Activated CD8-positive, alpha-beta memory T cell treated with anti-CD3 and anti-CD28 coated beads for 36 hours (primary cell): Measurements from ENCODE around the gene WLS. TPM values are rescaled to one million over a fixed set of nuclear protein-coding genes. Genes with fewer than 3 reads are reported as not detected.

Experiments
- CTCF ChIA-PET: fragments of 350-600 bp; sonication (Branson Sonifier 250); formaldehyde crosslinking; loops from one replicate; lab custom pipeline; 2021; ENCODE audit warnings: antibody characterized with exemption; lab: Charles Lee
- POLR2A ChIA-PET: fragments of 350-600 bp; sonication (Branson Sonifier 250); formaldehyde crosslinking; loops from one replicate; lab custom pipeline; 2021; ENCODE audit warnings: antibody characterized with exemption; lab: Charles Lee
- total RNA-seq, 2 experiments: library from RNA; stranded (reverse); gene quantifications; one replicate each; pipeline ENCODE4 v1.2.3, GENCODE V29; 2021

The WLS gene
- total RNA-seq, 2 experiments from 2014 or later: not detected

DNA sequence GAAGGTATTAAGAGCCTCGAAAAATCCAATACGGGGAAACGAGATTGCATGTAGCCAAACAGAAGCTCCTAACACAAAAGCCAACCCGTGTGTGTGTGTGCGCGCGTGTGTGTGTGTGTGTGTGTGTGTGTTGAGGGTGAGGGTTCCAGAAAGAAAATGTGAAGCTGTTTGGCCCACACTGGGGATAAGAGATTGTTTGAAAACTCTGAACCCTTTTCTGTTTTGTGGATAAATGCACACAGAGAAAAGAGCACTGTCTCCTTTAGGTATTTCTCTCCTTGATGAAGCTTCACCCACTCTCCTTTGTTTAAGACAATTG is 1.9 kb downstream of the WLS start:
- POLR2A ChIA-PET: no interaction called here
- CTCF ChIA-PET: no interaction called here

DNA sequence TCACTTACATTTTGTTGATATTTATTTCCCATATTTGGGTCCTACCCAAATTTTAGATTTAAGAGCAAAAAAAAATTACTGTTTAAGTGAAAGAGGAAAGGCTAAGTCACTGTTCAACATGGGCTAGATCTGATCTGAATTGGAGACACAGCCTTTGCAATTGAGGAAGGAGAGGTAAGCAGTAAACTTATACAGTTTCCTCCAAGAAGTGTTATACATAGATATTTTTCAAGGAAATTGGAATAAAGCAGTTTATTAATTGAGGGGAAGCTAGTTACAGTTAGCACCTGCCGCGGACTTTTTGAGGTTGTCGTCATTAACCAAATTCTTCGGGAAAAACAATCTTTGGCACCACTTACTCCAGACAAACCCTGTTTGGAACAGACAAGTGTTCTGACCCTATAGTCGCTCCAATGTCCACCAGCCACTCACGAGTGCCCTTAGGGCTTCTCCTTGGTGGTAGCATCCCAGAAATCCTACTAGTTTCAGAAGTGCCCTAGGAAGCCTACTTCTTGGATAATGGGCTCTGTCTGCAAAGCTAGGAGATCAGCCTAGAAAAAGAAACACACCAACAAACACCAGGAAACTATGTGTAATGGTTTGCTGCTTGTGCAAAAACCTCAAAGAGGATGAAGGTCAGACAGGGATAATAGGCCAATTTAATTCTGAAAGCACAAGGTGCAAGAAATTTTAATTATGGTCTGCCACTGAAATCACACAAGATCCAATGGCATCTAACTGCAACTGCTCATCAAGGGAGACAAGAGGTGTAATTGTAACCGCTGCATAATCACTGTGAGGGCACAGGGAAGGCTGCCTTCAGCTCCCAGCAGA is 2.5 kb downstream of the WLS start:
- CTCF ChIA-PET: no interaction called here
- POLR2A ChIA-PET: no interaction called here

DNA sequence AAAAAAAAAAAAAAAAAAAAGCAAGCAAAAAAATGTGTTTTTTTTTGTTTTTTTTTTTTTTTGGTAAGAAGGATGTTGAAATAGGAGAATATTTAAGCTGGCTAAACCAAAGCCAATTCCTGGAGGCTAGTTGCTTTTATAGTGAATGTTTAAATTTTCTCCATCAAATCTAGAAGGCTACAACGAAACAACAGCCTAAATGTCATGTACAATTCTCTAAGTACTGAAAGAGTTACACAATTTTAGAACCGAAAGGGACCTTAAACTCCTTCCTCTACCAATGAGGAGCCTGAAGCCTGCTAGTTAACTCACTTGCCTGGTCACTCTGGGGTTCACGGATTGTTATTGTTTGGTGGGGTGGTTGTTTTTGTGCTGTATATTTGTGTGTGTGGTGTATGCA is 3.5 kb downstream of the WLS start:
- ChIA-PET CTCF (no interaction called here), POLR2A (no interaction called here)

DNA sequence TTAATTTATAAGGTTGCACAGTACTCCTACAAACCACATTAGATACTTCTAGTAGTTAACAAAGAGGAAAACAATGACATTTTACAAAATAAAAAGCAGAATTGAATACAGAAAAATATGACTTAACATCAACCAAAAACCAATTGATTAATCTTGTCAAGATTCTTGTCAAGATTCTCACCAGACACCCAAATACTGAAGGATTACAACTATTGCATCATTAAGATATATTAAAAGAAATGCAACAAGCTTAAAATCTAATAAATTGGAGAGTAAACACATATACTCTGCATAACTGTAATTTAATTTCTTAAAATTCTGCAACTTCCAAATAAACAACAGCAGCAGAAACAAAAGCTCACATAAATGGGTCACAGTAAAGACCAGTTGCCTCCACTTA is 4.7 kb downstream of the WLS start:
- POLR2A ChIA-PET: no interaction called here

DNA sequence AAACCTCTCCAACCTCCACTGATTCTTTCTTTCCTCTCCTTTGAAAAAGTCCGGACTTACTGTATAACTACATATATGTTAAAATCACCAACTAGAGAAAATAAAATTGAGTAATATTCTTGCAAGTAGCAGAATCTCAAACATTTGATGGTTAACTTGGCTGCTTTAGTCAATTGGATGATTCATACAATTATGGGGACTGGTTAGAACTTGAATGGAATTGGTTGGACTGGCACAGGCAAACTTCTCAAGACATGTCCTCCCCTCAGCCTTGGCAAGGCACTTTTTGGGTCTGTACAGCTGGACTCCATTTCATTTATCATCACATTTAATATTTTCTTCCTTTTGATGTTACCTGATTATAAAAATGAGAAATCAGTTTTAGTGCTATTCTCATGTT is 6.5 kb downstream of the WLS start:
- ChIA-PET CTCF (no interaction called here), POLR2A (no interaction called here)

More for the DNA sequence above, 4.7 kb downstream of the WLS start:
- CTCF ChIA-PET: no interaction called here

DNA sequence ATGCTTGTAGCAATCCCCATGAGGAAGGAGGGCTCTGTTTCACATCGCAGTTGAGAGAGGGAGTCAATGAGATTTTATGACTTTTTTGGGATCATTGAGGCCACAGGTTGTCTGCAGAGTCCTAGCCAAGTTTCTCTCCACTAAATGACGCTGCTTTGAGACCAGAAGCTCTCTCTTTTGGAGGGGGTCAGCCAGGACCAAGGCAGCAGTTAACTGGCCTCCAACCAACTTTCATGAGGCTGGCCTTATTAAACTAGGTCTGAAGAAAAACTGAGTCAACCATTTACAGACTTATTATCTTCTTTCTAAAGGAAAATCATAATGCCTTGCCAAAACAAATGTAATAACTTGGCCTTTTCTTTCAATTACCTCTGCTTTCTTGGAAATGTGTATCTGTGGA is 8.6 kb downstream of the WLS start:
- ChIA-PET POLR2A (no interaction called here), CTCF (no interaction called here)

DNA sequence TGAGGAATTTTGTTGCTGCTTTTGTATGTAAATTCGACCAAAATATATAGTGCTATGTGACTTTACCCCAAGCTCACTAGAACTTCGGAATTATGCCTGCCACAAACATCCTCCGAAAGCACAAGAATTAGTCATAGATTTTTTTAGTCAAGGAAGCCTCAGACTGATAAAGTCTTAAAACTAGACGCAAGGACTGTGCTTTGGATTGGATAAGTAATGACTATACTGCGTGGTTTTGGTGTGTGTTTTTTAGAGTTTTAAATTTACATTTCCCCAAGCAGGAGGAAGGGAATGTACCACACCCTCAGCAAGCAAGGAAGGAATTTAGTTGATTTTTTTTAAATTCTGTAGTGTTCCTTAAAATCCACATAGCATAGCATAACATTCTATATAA is 10.3 kb downstream of the WLS start:
- POLR2A ChIA-PET: no interaction called here
- CTCF ChIA-PET: no interaction called here

DNA sequence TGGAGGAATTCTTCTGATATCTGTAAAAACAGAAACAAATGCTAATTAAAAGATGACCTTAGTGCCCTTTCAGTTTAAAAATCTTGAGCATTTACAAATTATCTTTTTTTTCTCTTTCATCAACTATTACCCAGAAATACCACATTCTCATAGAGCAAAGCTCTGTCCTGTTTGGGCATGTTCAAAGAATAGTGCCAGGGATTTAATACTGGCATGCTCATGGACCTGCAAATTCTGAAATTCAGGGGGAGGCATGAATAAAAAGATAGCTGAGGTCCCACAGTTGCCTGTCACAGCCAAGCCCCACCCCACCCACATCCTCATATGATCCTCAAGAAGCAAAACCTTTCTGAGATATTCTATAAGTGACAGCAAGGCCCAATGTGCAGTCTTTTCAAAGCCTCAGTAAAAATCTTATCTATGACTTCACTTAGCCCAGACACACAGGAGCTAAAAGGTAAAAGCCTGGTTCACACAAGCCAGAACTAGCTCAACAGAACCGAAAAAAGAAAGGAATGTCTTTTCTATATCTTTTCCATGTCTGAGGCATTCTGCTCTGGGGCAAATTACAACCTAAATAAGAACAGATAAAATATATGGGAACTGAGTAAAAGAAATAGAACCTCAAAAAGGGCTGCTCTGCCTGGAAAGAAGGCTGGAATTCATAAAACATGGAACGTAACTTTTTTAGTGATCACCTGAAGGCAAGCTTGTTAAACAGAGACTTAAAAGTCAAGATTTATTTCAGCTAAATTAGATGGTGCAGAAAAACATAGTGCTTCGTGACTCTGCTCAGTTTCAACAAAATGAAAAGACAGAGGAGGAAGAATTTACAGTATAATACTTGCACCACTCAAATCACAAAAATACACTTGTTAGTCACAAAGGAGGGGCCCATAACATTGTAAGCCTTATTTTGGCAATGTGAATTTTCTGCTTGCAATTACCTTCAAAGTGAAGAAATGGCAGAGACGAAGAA is 11.0 kb downstream of the WLS start:
- CTCF ChIA-PET: no interaction called here
- POLR2A ChIA-PET: no interaction called here

DNA sequence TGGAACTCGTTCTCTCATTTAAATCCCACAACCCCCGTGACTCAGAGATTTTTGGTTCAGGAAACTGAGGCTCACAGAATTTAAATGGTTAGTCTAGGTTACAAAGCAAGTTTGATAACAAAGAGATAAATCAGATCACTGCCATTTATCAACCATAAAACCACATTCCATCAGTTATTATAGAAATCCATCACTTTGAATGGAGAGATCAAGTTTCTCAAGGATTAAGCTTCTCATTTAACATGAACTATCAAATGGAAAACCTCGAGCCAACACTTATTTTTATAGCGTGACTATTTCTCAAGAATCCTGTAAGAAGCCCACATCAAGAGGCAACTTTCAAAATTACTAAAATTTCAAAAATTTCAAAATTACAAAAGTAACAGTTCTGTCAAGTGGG is 11.9 kb downstream of the WLS start:
- CTCF ChIA-PET: no interaction called here

DNA sequence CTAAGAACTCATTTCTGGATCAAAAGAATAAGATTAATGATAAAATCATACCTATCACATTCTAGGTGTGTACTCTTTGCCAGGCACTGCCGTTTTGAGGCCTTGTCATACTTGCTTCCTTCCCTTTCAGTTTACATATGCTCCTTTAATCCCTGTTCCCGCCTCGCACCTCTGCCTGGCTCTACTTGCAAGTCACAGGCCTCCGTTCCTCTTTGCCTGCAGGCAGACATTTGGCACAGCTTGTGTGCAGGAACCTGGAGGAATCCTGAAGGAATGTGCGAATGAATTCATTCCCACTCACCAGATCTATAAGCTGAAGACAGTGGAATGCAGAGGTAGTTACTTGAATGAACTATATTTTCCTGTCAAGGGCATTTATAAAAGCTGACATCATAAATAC is 13.8 kb downstream of the WLS start:
- ChIA-PET CTCF (no interaction called here), POLR2A (no interaction called here)

More for the DNA sequence above, 11.9 kb downstream of the WLS start:
- POLR2A ChIA-PET: no interaction called here

DNA sequence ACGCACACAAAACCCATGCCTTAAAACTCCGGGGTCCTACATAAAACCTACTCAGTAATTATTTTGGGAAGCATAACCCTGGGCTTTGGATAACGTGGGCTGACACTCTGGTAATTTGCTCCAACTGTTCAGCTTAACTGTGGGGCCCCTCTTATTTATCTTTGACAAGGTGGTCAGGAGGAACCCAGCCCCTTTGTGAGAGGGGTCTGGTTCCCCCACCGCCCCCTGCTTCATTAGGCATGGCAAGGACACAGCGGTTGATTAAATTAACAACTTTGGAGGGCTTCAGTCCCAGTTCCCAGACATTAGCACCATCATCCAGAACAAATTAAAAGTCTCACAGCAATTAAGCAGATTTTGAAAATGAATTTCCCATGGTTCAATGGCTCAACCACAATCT is 14.7 kb downstream of the WLS start:
- ChIA-PET CTCF (no interaction called here), POLR2A (no interaction called here)

DNA sequence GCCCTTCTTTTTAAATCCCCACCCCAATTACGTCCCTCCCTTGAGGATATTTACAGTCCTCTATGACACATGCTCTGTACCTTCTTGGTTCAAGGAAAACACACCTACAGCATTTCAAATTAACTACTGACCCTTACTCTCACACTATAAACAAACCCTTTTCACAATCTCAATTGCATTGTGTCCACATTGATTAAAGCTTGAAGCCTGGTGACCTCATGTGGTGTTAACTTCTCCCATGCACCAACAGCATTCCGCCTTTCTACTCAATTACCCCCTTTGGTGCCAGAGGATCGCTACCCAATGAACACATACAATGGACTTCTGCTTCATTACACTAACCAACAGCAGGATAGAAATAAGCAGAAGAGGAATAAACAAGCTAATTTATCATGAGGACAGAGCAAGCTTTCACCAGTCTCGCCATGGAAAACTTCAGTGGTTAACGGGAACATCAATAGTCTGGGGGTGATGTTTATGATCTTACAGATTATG is 15.2 kb downstream of the WLS start:
- POLR2A ChIA-PET: no interaction called here

DNA sequence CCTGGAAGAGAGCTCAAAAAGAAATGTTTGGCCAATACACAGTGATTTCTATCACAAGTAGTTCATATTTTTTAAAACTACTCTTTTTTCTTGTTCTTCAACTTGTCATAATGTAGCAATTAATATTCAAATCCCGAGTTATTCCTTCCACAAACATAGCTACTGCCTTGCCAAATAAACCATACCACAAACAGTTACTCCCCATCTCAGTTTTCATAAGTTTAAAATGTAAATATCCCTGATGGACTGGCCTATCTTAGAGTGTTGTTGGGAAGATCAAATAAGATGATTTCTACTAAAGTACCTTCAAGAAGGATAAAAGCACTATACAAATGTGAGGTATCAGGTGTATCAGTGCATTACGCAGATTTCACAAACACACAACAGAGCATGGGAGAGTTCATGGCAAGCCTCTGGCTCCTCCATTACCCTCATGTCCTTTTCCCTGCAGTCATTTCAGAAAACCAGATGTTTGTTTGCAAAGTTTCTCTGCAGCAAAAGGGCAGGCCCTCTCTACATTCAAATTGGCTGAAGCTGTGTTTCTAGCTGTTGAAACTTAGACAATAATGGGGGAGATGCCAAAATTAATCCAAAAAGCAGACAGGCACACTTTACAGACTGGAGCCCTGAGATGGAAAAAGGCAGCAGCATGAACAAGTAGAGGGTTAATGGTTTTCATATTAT is 16.1 kb downstream of the WLS start:
- CTCF ChIA-PET: no interaction called here
- POLR2A ChIA-PET: no interaction called here

More for the DNA sequence above, 15.2 kb downstream of the WLS start:
- CTCF ChIA-PET: no interaction called here

DNA sequence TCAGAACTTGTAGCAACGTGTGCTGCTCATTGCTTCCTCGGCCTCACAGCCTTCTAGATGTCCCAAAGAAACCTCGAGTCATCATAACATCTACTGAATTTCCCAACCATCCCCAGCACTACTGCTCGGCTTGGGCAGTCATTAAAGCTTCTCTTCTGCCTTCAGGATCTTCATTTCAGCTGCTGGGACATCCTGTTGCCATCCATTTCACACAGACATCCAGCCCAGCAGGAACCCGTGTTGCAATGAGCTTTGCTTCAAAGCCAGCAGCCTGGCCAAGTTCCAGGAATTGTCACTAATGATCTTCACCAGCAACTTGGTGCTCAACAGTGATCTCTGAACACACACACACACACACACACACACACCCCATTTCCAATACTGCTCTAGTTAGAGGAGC is 18.5 kb downstream of the WLS start:
- ChIA-PET CTCF (no interaction called here), POLR2A (no interaction called here)

DNA sequence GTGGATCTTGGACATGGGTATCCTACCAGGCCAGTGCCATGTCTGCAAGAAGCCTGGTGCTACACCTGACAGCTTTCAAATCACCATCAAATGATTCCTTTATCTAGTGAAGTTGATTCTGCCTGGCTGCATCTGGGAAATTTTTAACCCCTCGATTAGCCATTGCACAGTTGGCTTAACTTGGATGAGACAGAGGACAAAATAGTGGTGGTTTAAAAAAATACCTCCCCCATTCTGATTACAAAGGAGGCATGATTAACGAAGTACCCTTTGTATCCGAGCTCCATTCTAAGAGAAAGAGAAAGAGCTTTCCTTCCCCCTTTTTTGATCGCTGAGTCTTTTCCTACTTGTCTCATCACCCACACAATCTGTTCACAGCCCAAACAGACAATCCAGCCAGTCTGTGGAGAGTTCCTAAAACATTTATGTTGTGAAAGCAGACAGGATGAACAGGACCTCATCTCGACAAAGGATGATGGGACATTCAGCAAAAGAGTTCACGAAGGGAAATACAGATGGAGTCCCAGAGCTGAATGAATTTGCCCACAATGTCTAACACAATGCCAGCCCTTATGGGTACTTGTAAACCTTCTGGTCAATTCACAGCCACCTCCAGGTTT is 20.5 kb downstream of the WLS start:
- POLR2A ChIA-PET: no interaction called here
- CTCF ChIA-PET: no interaction called here

DNA sequence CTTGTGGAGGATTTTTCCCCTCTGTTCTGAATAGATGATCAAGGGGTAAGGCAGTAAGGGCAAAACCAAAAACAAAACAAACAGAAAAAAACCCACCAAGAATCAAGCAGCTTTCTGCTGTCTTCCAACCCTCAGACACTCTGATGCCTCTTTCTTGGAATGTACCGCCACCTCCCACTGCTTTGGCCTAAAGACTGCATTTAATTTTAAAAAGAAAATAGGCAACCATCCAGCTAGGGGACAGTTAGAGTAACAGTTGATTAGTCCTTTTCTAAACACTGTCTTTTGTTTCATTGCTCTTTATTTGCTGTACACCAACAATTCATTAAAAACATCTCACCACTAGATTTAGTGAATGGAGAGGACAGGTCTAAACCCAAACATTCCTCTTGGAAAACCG is 21.5 kb downstream of the WLS start:
- ChIA-PET CTCF (no interaction called here), POLR2A (no interaction called here)

DNA sequence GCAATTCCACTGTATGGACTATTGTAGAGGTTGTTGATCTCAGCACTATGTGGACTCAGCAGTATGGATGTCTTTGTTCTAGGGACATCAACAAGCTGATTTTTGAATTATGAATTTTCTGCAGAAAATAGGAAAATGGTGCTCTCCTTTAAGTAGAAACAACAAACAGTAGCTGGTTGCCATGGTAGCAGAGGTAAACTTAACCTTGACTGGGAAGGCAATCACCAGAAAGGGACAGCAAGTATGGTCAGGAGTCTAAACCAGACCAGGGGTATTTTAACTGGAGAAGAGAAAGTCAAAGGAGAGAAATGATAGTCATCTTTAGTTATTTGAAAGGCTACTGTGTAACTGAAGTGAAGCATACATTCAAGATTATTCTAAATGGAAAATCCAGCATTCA is 22.3 kb downstream of the WLS start:
- CTCF ChIA-PET: no interaction called here
- POLR2A ChIA-PET: no interaction called here

DNA sequence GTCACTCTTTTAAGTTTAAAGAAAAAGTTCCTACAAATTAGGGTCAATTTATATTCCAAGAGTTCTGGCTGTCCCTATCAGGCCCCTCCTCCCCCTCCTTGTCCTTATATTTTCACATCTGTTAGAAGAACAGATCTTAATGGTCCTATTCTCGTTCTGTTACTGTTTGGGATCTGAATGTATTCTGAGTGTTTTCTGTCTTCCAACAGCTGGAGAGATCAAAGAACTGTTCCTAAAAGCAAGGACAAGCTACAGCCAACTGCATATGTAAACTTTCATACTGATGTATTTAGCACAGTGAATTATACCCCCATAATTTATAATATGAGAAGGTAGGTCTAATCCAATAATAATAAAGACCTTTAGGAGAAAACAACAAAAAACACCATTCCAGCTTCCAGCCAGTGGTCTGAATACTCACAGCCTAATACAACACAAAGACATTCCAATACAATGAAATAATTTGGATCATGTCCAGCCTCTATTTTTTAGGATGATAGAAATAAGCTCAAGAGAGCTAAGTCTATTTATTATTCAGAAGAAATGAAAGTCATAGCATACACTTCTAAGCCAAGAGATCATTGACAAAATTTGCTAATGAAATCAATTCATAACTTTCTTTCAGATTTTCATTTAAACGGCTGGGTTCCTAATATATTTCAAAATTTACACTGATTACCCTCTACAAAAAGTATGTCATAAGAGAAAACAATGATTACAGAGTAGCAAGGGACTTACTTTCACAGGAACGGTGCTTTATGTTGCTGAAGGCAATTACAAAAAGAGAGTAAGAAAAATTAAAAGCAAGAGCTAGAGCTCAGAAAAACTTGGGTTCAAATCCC is 25.3 kb downstream of the WLS start:
- CTCF ChIA-PET: no interaction called here
- POLR2A ChIA-PET: no interaction called here
